Natural killer cell treated with Interleukin-12 subunit alpha and Interleukin-12 subunit beta and Interleukin-15 and Interleukin-18, amount 100 ng/mL, for 72 hours (primary cell): ENCODE results near the gene FRMPD1. TPM values are rescaled to one million over a fixed set of nuclear protein-coding genes. Genes with fewer than 3 reads are reported as not detected.
"Not testable (repeated sequence)": the region's sequence is repeated elsewhere in the genome, so short reads cannot be mapped to it uniquely, and the experiment has no call there.

Source experiments
- ATAC-seq, 2 donors: fragments of 150-1000 bp; cut with Tn5 transposase in 1 of 2; sonication (Bioruptor Pico), chemical (Tn5 transposase) in 1 of 2; 2 replicates each; pipeline ENCODE4 v1.10.0; 2021
- DNase-seq: peaks from one replicate; pipeline ENCODE4 v3.0.0; 2022; ENCODE audit warnings: low spot score
- H3K27ac Mint-ChIP-seq, 2 donors: 1 replicate in 1 of 2; 2 replicates in 1 of 2; pipeline ENCODE4 v1.8.0; 2022; ENCODE audit warnings: mixed read lengths in 2 of 2, mild to moderate bottlenecking in 1 of 2, moderate library complexity in 1 of 2
- H3K27me3 Mint-ChIP-seq, 2 donors: 1 replicate in 1 of 2; 2 replicates in 1 of 2; pipeline ENCODE4 v1.8.0; 2022; ENCODE audit warnings: mixed read lengths in 2 of 2
- H3K36me3 Mint-ChIP-seq: one replicate; pipeline ENCODE4 v1.8.0; 2022; ENCODE audit warnings: mixed read lengths
- H3K4me1 Mint-ChIP-seq, 2 donors: 1 replicate in 1 of 2; 2 replicates in 1 of 2; pipeline ENCODE4 v1.8.0; 2022; ENCODE audit warnings: low read depth in 2 of 2, mixed read lengths in 2 of 2, mild to moderate bottlenecking in 1 of 2
- H3K4me3 Mint-ChIP-seq: one replicate; pipeline ENCODE4 v1.8.0; 2022; ENCODE audit warnings: mixed read lengths
- H3K9me3 Mint-ChIP-seq: 2 replicates; pipeline ENCODE4 v1.8.0; 2022; ENCODE audit warnings: mixed read lengths
- total RNA-seq, 2 donors: library from RNA; stranded (reverse); gene quantifications; one replicate each; pipeline ENCODE4 v1.2.3, GENCODE V29; 2022

Gene FRMPD1, protein sequence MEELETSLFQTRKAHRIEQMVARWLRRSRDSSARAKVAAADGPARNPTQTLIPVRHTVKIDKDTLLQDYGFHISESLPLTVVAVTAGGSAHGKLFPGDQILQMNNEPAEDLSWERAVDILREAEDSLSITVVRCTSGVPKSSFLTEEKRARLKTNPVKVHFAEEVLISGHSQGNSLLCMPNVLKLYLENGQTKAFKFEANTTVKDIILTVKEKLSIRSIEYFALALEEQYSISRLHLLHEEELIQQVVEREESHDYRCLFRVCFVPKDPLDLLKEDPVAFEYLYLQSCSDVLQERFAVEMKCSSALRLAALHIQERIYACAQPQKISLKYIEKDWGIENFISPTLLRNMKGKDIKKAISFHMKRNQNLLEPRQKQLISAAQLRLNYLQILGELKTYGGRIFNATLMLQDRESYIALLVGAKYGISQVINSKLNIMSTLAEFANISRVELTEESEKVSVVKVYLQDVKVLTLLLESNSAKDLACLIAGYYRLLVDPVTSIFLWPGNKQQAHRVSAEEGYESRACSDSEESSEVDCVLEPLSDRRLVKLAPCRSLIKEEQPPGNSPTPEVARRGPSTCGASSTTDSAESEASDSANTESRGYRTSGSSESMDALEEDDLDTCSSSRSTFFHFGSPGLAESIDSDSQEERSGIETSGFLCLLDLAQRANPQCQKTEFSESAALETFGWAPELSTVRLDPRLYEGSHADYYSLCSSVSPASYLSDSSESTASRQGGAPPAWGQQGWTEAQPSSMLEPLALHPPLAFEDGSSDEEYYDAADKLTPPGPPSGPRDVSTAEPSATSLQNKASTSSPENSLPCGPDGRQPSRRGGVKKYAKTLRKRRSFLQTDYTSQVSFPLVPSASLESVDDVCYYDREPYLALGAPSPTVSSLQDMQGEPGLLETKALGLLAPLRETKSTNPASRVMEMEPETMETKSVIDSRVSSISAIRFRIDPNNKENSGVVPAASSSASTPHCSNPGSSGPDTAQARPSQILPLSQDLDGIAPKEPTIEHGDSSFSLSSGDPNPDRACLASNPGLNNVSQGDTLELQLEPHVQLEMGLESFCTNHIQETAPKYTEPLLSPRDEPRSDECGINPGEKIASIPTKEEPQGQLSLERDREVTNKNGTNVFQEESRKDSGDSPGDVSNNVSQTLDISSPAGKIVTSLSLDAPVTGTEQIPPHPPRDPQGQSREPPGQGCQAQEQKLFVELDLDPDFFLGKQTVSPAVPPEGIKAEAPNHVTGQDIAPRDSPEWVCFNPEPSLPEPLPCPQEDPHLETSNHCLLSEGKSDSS (N-terminal part only)
- total RNA-seq = not detected

DNA sequence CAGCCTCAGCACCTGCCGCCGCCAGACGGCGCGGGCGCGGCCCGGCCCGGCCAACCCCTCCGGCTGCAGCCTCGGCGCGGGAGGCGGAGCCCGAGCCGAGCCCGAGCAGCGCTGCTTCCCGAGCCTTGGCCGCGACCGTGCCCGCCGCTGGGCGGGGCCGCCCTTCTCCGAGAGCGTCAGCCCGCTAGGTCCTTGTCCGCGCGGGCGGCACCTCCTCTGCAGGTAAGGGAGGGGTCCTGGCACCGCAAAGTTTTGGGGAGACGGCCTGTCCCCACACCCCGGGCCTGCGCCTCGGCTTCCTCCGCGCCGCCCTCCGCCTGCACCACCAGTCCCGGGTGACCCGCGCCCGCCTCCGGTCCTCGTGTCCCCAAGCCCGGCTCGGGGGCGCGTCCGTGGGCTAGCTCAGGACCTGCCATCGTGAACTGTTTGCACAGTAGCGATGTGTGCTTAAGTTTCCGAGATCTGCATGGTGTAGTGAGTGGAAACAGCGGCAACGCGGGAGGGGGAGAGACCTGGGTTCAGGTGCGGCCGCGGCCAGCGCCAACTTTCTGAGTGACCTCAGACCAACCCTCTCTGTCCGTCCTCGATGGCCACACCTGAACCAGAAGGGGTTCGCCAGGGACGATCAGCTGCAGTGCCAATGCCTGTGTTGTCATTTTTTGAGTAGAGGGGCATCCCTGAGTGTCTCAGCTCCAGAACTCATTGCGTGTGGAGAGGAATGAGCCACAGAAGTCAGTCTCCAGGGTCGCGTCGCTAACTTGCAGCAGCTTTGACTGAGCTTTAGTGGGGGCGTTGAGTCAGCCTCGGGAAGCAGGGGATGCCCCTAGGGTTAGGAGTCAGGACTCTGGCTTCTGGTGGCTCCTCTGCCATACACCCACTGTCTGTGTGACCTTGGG, at the start of gene FRMPD1:
Gene FRMPD1, plus strand, starts transcription at position 82 of the 896 bp plus-strand sequence. CDS start 41,688 bp downstream, outside the sequence.
- peaks cover 11 to 12% of the 10 kb centered on the region in 2 donors for H3K4me1 Mint-ChIP-seq
- H3K36me3 Mint-ChIP-seq = no peaks in the 10 kb centered on the region
- peak; percentile 67 for DNase-seq
- no peak within 1 kb of the TSS for H3K27ac Mint-ChIP-seq
- H3K9me3 Mint-ChIP-seq = no peaks in the 10 kb centered on the region
- peaks cover 54 to 86% of the 10 kb centered on the region in 2 donors for H3K27me3 Mint-ChIP-seq
- peak within 1 kb of the TSS; percentile 89 for H3K4me3 Mint-ChIP-seq
- peak; percentile 89 to 90 for ATAC-seq

DNA sequence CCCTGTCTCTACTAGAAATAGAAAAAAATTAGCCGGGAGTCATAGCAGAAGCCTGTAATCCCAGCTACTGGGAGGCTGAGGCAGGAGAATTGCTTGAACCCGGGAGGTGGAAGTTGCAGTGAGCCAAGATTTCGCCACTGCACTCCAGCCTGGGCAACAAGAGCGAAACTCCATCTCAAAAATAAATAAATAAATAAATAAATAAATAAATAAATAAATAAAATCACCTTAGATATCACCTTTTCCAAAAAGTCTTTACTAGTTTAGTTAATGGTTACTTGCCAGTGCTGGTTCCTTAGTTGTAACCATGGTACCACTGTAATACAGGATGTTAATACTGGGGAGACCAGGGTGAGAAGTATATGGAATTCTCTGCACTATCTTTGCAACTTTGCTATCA, 48.7 kb upstream of the FRMPD1 start:
- peaks cover 32 to 33% of the 10 kb centered on the region in 2 donors for H3K27me3 Mint-ChIP-seq
- H3K4me3 Mint-ChIP-seq, H3K9me3 Mint-ChIP-seq, H3K4me1 Mint-ChIP-seq, DNase-seq, H3K27ac Mint-ChIP-seq, H3K36me3 Mint-ChIP-seq, ATAC-seq: not testable (repeated sequence)

DNA sequence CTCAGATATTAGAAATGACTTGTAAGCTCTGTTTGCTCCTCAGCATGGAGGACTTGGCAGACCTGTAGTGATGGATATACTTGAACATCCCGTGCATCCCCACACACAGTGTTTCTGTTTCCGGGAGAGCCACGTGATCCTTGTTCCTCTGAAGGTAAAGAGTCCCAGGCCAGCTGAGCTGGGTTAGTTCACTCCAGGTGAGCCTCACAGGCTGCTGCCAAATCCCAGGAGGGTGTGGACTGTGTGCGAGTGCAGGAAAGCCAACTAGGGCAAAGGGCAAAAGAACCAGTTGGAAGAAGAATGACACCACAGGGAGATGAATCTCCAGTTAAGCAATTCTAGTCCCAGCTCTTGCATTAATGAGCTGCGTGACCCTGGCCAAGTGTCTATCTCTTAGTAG, 47.9 kb upstream of the FRMPD1 start:
- no peaks in the 10 kb centered on the region for H3K4me1 Mint-ChIP-seq
- DNase-seq (no peak), ATAC-seq (no peak)
- peaks cover 35 to 38% of the 10 kb centered on the region in 2 donors for H3K27me3 Mint-ChIP-seq
- no peaks in the 10 kb centered on the region for H3K36me3 Mint-ChIP-seq
- no peaks in the 10 kb centered on the region for H3K9me3 Mint-ChIP-seq
- no peak overlapping the region for H3K4me3 Mint-ChIP-seq
- no peak overlapping the region for H3K27ac Mint-ChIP-seq

DNA sequence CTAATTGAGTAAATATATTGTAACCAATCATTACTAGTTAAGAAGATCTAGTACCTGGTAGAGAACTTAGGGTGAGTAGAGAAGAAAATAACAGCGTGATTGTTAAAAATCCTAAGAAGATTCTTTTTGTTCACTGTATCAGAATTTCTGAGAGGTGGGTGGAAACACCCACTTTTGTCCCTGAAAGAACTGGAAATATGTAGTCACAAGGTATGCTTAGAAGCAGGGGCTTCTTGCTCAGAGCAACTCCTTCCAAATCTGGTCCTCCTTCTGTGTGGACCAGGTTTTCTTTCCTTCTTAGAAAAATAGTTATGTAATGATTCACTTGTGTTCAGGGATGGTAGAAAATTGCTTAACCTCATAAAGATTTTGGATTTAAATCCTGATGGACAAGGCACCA, 46.5 kb upstream of the FRMPD1 start:
- Mint-ChIP-seq H3K4me3 (no peak overlapping the region), H3K27ac (no peak overlapping the region), H3K27me3 (peaks cover 36 to 47% of the 10 kb centered on the region in 2 donors), H3K4me1 (no peaks in the 10 kb centered on the region), H3K9me3 (no peaks in the 10 kb centered on the region), H3K36me3 (no peaks in the 10 kb centered on the region)
- ATAC-seq (no peak), DNase-seq (no peak)

DNA sequence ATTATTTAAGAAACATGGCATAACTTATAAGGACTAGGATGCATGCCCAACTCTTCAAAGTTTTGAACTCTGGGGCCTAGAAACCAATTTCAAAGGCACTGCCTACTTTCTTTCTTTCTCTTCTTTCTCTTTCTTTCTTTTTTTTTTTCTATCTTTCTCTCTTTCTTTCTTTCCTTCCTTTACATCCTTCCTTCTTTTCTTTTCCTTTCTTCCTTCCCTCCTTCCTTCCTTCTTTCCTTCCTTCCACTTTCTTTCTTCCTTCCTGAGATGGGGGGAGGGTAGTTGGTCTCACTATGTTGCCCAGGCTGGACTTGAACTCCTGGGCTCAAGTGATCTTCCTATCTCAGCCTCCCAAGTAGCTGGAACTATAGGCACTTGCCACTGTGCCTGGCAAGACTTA, 42.5 kb upstream of the FRMPD1 start:
- Mint-ChIP-seq H3K36me3 (no peaks in the 10 kb centered on the region), H3K27ac (no peak overlapping the region), H3K4me3 (no peak overlapping the region), H3K27me3 (peaks cover 29% of the 10 kb centered on the region in 2 donors), H3K9me3 (no peaks in the 10 kb centered on the region), H3K4me1 (no peaks in the 10 kb centered on the region)
- DNase-seq (no peak), ATAC-seq (no peak)

DNA sequence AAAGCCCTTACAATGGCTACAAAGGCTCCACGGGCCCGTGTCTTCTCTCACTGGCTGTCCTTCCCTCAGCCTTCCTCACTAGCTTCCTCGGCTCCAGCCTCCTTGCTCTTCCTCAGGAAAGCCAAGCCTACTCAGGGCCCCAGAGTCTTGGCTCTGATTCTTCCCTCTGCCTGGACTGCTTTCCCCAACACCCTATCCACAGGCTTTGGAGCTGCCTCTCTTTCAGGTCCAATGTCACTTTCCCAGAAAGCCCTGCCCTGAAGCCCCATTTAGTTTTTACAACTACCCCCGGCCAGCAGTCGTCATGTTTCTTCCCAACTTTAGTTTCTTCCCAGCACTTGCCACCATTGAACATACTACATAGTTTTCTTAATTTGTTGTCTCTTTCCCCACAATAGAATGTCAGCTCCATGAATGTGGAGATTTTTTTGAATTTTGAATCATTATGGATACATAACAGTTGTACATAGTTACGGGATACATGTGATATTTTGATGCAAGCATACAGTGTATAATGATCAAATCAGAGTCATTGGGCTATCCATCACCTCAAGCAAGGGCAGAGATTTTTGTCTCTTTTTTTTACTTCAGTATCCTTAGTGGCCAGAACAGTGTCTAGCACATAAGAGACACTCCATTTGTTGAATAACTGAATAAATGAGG, 40.9 kb upstream of the FRMPD1 start:
- no peaks in the 10 kb centered on the region for H3K36me3 Mint-ChIP-seq
- no peaks in the 10 kb centered on the region for H3K9me3 Mint-ChIP-seq
- H3K27ac Mint-ChIP-seq = no peak overlapping the region
- DNase-seq = no peak
- no peak overlapping the region for H3K4me3 Mint-ChIP-seq
- no peaks in the 10 kb centered on the region for H3K4me1 Mint-ChIP-seq
- ATAC-seq = no peak
- H3K27me3 Mint-ChIP-seq = peaks cover 25 to 34% of the 10 kb centered on the region in 2 donors

DNA sequence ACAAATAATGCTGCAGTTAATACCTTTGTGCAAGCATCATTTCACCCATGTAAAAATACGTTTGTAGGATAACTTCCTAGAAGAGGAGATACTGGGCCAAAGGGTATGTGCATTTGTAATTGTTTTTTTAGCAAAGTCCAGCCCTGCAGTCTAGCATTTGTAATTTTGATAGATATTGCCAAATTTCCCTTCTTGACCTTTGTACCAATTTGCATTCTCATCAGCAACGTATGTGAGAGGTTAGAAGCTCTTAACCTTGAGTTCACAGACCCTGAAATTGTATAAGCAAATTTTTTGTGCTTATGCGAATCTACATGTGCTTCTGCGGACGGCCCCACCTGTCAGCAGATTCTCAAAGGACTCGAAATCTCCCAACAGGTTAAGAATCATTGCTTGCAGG, 39.7 kb upstream of the FRMPD1 start:
- DNase-seq (no peak), ATAC-seq (no peak)
- no peak overlapping the region for H3K4me3 Mint-ChIP-seq
- peaks cover 23 to 34% of the 10 kb centered on the region in 2 donors for H3K27me3 Mint-ChIP-seq
- H3K4me1 Mint-ChIP-seq = no peaks in the 10 kb centered on the region
- H3K9me3 Mint-ChIP-seq = no peaks in the 10 kb centered on the region
- no peaks in the 10 kb centered on the region for H3K36me3 Mint-ChIP-seq
- no peak overlapping the region for H3K27ac Mint-ChIP-seq

DNA sequence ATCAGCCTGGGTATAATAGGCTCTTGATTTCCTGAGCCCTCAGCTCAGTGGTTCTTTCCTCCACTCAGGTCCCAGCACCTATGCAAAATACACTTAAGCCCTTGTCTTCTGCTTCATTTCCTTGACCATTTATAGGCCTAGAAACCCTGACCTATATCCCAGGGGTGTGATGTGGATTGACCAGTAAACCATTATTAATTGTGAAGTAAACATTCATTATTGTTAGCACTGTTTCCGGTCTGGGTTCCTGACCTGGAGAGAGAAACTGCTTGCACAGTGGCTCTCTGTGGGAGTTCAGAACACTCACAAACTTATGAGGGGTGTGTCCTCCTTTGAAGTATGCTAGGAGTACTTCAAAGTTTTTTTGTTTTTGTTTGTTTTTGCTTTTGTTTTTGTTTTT, 38.8 kb upstream of the FRMPD1 start:
- Mint-ChIP-seq H3K36me3 (no peaks in the 10 kb centered on the region), H3K27ac (no peak overlapping the region), H3K9me3 (no peaks in the 10 kb centered on the region), H3K27me3 (peaks cover 20 to 34% of the 10 kb centered on the region in 2 donors), H3K4me3 (no peak overlapping the region), H3K4me1 (no peaks in the 10 kb centered on the region)
- no peak for DNase-seq
- no peak for ATAC-seq

DNA sequence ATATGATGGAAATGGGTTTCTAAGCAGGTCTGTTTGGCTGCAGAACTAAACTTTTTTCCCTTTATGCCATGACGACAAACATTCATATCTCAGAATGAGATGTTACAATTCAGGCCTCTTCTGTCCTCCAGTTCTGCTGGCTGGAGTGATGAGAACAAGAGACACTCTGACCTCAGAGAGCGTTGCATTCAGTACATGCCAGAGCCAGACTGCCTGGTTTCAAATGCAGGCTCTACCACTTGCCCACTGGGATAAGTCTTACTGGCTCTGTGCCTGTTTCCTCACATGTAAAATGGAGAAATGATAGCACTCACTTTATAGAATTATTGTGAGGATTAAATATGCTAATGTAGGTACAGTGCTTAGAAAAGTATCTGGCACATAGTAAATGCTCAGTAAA, 33.6 kb upstream of the FRMPD1 start:
- Mint-ChIP-seq H3K27ac (no peak overlapping the region), H3K4me1 (no peaks in the 10 kb centered on the region), H3K9me3 (no peaks in the 10 kb centered on the region), H3K4me3 (no peak overlapping the region), H3K27me3 (peaks cover 10 to 17% of the 10 kb centered on the region in 2 donors), H3K36me3 (no peaks in the 10 kb centered on the region)
- ATAC-seq = no peak
- no peak for DNase-seq

DNA sequence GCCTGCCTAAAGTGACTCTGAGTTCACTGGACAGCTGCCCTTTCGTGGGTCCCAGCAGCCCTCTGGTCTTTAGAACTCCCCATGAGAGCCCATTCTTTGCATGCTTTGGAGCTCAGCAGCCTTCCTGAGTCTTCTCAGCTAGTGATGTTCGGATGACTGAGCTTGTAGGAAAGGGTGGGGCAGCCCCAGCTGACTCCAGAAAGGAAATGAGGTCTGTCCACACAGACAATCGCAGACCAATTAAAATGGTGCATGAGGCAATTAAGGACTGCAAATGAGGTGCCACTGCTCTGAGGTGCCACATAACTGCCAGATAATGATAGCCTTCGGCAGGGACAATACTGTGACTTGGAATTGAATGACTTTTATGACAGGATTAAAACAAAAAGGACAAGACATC, 32.9 kb upstream of the FRMPD1 start:
- no peak for DNase-seq
- no peak overlapping the region for H3K27ac Mint-ChIP-seq

DNA sequence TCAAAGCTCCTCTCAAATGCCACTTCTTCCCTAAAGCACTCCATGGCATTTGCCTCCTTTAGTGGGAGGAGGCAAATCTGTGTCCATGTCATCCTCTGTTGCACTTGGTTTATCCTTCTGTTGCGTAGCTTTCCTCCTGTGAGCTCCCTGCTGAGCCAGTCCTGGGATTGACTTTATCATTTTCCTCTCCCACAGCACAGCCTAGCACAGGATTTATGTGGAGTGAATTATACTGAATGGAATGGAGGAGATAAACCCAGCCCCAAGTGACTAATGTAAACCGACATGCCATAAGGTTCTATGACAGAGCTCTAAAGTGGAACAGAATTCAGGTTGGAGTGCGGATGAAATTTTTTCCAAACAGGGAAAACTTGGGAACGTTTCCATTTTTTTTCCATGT, 31.9 kb upstream of the FRMPD1 start:
- ATAC-seq (no peak), DNase-seq (no peak)
- H3K4me1 Mint-ChIP-seq = no peaks in the 10 kb centered on the region
- H3K4me3 Mint-ChIP-seq = no peak overlapping the region
- H3K27me3 Mint-ChIP-seq = peaks cover 10 to 15% of the 10 kb centered on the region in 2 donors
- H3K9me3 Mint-ChIP-seq = no peaks in the 10 kb centered on the region
- no peaks in the 10 kb centered on the region for H3K36me3 Mint-ChIP-seq
- H3K27ac Mint-ChIP-seq = no peak overlapping the region

More for the DNA sequence above, 32.9 kb upstream of the FRMPD1 start:
- no peak overlapping the region for H3K4me3 Mint-ChIP-seq
- no peak for ATAC-seq
- H3K36me3 Mint-ChIP-seq = no peaks in the 10 kb centered on the region
- no peaks in the 10 kb centered on the region for H3K9me3 Mint-ChIP-seq
- H3K4me1 Mint-ChIP-seq = no peaks in the 10 kb centered on the region
- peaks cover 8 to 17% of the 10 kb centered on the region in 2 donors for H3K27me3 Mint-ChIP-seq

DNA sequence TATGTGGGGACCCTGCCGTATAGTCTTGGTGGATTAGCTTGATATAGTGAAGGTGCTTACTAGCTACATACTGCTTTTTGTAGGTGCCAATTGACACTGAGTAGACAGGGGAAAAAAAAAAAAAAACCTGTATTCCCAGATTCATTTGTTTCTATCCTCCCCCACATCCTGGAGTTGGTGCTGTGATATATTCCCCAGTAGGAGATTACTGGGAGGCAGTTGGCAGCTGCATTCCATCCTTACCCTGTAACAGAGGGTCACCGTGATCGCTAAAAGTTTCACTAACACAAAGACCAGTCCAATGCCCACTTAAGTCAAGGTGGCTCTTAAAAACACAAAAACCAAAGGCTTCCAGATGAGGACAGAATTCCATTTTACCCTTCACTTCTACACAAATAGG, 30.9 kb upstream of the FRMPD1 start:
- Mint-ChIP-seq H3K4me3 (no peak overlapping the region), H3K9me3 (no peaks in the 10 kb centered on the region), H3K27ac (no peak overlapping the region), H3K27me3 (peaks cover 7 to 10% of the 10 kb centered on the region in 2 donors), H3K4me1 (no peaks in the 10 kb centered on the region), H3K36me3 (no peaks in the 10 kb centered on the region)
- DNase-seq (no peak), ATAC-seq (no peak)
